GM12875 (cell line): ENCODE results near the gene MSANTD2.
A peak's percentile ranks its signal among the peaks of the same experiment; 100 is the strongest.

Experiments
- H3K4me3 ChIP-seq: one replicate; pipeline ENCODE4 v1.5.1; 2011; ENCODE audit warnings: low read depth, low read length, control low read depth
- CTCF ChIP-seq: IDR thresholded peaks from 2 replicates; pipeline ENCODE4 v1.5.1; 2011; ENCODE audit warnings: low read depth, mild to moderate bottlenecking, control low read depth, inconsistent platforms, low read length, moderate library complexity, borderline replicate concordance; ENCODE audit not compliant: insufficient read depth

Gene MSANTD2

GRCh38 chr11:124807660-124808270 is 7.6 kb upstream of the MSANTD2 start:
- no peak for TF ChIP-seq CTCF
- H3K4me3 ChIP-seq: no peak overlapping the region

DNA sequence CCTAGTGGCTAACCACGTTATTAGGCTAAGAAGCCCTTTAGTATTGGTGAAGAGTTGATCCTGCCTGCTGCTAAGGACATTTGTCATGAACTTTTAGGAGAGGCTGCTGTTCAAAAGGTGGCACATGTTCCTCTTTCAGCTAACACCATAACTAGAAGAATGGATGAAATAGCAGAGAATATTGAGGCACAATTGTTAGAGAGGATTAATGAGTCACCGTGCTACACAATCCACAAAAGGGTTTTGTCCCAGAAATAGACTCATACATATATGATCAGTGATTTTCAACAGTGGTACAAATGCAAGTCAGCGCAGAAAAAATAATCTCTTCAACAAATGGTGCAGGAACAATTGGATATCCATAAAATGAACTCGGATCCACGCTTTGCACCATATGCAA is 7.0 kb upstream of the MSANTD2 start:
- no peak for TF ChIP-seq CTCF
- H3K4me3 ChIP-seq: no peak overlapping the region

DNA sequence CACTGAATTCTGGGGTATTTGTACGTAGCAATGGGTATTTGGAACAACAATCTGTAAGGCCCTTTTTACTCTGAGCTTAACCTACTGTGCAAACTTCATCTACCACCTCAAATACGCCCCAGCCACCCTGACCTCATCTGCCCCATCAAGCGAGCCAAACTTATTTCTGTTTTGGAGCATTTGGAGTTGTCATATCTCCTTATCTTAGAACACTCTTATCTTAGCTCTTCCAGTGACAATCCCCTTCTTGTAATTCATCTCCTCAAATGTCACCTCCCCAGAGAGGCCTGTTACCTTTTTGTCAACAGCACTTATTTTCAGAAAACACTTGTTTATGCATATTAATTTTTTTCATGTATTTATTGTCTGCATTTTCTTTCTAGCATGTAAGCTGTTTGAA is 4.7 kb upstream of the MSANTD2 start:
- TF ChIP-seq CTCF: no peak
- H3K4me3 ChIP-seq: no peak overlapping the region

- no peak for TF ChIP-seq CTCF
- H3K4me3 ChIP-seq: no peak overlapping the region
Observed at GRCh38 chr11:124801636-124802312, 1.6 kb upstream of the MSANTD2 start.

DNA sequence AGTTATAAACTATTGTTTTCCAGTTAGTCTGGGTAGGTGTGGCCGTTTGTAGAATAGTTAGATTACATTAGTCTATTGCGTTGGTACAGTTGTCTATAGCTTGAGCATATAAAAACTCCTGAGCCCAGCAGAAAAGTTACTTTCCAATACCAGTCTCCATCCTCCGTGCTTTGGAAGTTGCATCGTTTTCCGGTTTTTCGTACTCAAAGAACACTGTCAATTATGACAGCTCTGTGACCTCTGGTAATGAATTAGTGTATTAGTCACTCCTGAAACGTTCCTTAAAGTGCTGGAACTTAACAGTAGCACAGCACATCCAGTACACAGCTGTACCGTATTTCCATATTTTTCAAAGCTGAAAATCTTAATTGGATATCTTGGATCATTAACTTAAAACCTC is 808 bp upstream of the MSANTD2 start:
- peak overlapping the region; percentile 98 for H3K4me3 ChIP-seq
- no peak for TF ChIP-seq CTCF

GRCh38 chr11:124799348-124800225 is 619 bp downstream of the MSANTD2 start:
- no peak for TF ChIP-seq CTCF
- H3K4me3 ChIP-seq: peak overlapping the region; percentile 98
